Measurements from ENCODE around the gene KANTR. TPM values are rescaled to one million over a fixed set of nuclear protein-coding genes. Genes with fewer than 3 reads are reported as not detected.
"Not testable (repeated sequence)": the region's sequence is repeated elsewhere in the genome, so short reads cannot be mapped to it uniquely, and the experiment has no call there.

KANTR gene
- polyA plus RNA-seq, 4 donors, result 12.1 to 37.6 (median 26.7) TPM

DNA sequence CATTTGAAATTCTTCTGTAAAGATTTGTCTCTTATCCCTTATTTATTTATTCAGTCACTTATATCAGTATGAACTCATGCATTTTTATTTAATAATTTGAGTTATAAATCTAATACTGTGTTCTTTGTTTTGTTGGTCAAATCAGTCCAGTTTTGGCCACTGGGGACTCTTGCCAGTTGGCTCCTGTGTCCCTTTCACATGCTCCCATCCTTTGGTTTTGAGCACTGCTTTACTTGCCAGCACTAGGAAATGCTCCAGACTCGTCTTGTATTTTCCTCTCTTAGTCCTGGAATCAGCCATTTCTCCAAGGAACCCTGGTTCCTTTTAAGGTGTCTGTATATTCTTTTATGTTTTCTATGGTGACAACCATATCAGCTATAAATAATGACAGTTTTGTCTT lies 28.1 kb downstream of the KANTR start:
- no peak for DNase-seq (ENCODE audit: low read depth in 4 of 4, low spot score in 3 of 4)

DNA sequence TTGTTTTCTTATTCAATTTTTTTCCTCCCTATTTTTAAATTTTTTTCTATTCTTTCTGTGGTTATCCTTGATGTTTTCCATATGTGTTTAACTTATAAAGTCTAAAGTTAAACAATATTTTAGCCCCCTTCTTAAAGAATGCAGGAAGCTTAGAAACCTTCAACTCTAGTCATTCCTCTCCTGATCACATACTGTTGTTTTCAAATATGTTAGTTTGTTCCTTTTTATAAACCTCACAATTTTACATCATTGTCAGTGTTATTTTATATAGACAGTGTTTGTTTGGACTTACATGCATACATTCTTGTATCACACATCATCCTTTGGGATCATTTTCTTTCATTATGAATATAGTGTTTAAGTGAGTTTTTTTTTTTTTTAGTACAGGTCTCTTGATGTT lies 31.6 kb downstream of the KANTR start:
- no peak for DNase-seq (ENCODE audit: low read depth in 4 of 4, low spot score in 3 of 4)

DNA sequence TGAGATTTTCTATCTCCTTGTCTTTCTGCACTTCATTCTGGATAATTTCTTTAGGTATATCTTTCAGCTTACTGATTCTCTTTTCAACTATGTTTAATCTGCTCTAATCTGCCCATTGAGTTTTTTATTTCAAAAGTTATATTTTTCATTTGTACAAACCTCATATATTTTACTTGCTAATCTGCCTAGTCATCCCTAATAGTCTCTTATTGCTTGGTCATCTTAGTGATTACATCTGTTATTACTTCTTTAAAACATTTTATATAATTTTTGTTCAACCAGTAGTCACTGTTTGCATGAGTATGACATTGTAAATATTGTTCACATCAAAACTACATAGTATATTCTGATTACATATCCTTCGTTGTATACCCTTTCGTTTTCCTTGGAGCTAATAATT lies 32.4 kb downstream of the KANTR start:
- no peak for DNase-seq (ENCODE audit: low read depth in 4 of 4, low spot score in 3 of 4)

DNA sequence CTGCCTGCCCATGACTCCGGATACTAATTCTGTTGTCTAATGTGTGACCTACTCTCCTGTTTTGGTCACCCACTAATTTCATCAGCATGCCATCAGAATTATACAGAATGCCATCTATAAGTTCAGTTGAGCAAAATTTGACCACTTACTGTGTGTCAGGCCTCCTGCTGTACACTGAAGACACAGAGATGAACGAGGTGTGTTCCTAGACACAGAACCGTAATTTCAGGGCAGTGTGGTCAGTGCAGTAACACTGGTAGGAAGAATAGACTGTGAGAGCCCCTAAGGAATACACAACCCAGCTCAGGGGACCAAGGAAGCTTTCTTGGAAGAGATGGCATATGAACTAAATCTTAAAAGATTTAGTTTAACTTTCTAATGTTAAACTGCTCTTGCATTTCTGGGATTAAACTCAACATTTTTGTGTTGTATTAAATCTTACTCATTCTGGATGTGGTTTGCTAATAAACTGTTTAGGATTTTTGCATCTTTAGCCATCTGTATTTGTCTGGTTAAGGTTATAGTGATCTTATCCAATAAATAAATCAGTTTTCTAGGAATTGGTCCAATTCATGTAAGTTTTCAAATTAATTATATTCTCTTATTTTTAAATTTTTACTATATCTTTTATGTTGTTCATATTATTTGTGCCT lies 34.3 kb downstream of the KANTR start:
- no peak for DNase-seq (ENCODE audit: low read depth in 4 of 4, low spot score in 3 of 4)

DNA sequence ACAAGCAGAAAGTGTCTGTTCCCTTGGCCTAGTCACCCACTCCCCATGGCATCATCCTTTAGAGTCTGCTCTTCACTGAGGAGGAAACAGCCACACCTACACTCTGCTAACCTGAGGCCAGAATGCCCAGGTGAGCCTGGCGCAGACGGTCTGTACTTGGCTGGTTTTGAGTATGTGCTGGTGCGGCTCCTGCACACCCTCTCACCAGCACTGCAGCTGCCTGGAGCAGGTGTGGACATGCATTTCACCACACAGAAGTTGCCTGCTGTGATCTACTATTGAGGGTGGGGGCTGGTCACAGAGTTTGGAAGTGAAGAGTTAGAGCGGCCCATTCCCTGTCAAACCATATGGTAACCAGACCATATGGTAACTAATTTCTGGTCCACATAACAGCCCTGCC lies 39.5 kb downstream of the KANTR start:
- no peak for DNase-seq (ENCODE audit: low read depth in 4 of 4, low spot score in 3 of 4)

DNA sequence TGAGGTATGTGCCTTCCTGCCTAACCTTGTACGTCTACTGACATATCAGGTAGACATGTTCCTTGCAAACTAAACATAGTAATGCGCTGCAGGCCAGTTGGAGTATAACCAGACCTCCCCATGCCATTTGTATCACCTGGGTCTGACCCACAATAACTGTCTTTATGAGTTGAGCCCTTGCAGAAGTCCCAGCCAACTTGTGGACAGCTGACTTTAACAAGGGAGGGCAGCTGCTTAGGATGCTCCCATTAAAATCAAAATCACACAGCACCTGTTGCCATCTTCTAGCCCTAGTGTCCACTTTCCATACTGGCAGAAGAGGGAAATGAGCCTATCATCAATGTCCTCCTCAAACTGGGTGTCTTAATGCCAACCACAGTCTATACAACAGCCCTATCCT lies 41.6 kb downstream of the KANTR start:
- no peak for DNase-seq (ENCODE audit: low read depth in 4 of 4, low spot score in 3 of 4)

DNA sequence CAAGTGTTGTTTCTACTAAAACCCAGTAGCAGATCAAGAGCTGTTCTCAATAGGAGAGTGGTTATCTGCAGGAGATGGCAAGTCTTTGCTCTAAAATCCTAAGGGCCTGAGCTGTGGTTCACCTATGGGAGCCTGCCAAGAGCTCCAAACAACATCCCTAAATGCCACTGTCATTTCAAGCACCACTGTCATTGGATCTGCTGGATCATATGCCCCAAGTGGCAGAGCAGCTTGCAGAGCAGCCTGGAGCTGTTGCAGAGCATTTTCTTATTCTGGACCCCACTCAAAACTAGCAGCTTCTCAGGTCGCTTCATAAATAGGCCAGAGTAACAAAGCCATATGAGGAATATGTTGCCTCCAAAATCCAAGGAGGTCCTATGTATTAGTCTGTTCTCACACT lies 59.6 kb downstream of the KANTR start:
- DNase-seq (ENCODE audit: low read depth in 4 of 4, low spot score in 3 of 4), result no peak

DNA sequence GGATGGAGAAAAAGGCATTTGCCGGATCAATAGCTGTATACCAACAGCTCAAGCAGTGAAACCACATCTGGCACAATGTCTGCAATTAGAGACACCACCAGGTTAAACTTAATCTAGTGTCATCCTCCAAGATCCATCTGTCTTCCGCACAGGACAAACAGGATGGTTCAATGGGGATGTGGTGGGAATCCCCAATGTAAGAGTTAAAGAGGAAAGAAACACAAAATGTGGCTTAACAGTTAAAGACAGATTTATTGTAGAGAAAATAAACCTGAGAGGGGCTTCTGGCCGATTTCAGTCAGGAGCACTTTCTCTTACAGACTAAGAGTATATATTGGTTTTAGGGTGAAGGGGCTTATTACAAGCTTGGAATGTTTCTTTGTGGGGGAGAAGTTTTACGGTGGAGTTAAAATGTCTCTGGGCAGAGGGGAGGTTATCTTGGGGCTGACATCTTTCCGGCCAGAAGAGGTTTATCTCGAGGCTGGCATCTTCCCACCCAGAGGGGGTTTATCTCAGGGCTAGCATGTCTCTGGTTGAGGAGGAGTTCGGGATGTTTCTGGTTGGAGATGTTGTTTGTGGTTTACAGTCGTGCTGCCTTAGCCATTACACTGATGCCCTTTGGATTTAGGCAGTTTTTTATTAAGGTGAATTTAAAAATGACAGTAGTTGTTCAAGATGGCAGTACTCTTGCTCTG lies 61.7 kb downstream of the KANTR start:
- DNase-seq (ENCODE audit: low read depth in 4 of 4, low spot score in 3 of 4), result no peak

DNA sequence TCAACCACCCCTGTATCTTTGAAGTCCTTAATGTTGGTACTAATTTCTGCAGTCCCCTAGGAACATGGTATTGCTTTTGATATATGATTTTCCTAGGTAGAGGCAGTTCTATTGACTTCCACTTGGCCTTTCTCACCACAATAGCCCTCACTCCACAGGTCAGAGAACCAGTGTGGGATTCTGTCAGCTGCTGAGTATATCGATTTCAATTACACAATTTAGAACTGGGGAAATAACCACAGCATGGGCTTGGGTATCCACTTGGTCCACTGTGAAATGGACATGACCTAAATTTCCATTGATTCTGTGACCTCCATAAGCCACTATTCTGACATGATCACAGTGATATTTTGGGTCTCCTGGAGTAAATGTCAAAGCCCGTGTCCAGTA lies 62.3 kb downstream of the KANTR start:
- DNase-seq (ENCODE audit: low read depth in 4 of 4, low spot score in 3 of 4), result no peak

DNA sequence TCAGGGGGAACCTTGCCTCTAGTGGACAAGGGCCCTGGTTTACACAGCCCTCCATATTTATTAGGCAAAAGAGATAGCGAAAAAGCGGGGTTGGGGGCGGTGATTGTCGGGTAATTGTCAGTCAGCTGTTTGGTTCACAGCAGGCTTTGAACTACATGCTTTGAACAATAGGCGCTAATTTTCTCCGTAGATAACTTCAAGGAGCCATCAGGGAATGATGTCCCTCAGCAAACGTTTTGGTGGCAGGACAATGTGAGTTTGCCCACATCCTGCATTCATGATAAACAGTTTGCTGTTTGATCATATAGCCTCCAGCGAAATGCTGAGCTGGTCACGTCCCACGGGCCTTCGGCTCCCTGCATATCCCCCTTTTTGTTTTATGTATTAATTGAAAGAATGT lies 65.2 kb downstream of the KANTR start:
- DNase-seq (ENCODE audit: low read depth in 4 of 4, low spot score in 3 of 4), result no peak

DNA sequence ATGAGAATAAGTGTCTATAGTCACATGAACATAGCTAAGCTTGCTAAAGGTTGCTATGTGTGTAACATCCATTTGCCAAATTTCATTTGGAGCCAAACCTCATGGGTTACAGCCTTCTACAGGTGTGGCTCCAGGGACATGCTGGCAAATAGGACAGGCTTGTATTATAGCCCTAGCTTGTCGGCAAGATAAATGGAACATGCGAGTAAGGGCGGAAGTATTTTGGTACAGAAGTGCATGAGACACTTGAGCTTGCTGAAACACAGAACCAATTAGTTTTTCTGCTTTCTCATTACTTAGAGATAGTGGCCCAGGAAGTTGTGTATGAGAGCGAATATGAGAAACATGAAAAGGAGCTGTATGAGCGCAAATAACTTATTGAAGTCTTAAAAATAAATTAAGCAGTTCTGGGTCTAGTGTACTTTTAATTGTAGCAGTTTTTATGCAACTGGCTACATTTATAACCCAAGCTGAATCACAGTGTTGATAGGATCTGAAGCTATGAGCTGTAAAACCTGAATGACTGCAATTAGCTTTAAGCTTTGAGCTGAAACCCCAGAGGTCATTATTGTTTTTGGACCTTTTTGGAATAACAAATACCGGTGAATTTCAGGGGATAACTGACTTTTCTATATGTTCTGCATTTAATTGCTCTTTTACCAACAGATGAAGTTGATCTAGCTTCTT lies 66.5 kb downstream of the KANTR start:
- peak in 1 of 4 donors; percentile 3 for DNase-seq (ENCODE audit: low read depth in 4 of 4, low spot score in 3 of 4)

DNA sequence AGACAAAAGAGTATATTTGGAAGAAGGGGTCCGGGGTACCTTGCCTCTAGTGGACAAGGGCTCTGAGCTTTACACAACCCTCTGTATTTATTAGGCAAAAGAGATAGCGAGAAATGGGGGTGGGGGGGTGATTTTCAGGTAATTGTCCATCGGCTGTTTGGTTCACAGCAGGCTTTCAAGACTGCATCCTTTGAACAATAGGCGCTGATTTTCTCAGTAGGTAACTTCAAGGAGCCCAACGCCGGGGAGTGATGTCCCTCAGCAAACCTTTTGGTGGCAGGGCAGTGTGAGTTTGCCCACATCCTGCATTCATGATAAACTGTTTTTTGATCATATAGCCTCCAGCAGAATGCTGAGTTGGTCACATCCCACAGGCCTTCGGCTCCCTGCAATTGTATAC lies 69.5 kb downstream of the KANTR start:
- DNase-seq (ENCODE audit: low read depth in 4 of 4, low spot score in 3 of 4), result no peak

DNA sequence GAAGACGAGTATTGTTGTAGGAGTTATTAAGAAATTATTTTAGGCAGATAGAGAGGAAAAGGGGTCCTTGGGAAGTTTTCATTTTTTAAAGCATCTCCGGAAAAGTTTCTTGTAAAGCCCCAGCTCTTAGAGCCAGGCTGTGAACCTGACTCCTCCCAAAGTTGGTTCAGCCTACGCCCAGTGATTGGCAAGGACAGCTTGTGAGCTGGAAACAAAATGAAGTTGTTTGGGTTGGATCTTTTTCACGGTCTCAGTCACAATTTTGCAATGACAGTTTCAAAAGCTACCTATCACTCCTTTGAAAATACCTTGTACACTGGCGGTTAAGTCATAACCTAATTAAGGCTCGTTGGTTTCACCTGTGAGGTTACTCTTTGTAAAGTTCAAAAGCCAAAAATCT lies 70.6 kb downstream of the KANTR start:
- not testable (repeated sequence) for DNase-seq (ENCODE audit: low read depth in 4 of 4, low spot score in 3 of 4)

DNA sequence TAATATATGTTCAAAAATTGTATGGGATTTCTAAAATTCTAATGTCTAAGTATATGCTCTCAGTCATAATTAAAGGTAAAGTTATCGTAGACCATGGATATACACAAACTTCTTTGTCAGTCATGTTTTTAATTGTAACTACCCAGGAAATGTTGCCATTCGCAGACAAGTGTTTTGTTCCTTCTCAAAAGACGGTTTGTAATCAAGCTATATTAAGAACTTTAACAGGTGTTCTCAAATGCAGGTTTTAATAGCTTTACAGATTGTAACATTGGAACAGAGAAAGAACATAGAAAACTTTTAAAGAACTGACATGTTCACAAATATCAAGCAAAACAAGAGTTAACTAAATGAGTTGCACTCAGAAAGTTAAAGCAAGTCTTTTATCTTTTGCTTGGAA lies 72.2 kb downstream of the KANTR start:
- no peak for DNase-seq (ENCODE audit: low read depth in 4 of 4, low spot score in 3 of 4)

DNA sequence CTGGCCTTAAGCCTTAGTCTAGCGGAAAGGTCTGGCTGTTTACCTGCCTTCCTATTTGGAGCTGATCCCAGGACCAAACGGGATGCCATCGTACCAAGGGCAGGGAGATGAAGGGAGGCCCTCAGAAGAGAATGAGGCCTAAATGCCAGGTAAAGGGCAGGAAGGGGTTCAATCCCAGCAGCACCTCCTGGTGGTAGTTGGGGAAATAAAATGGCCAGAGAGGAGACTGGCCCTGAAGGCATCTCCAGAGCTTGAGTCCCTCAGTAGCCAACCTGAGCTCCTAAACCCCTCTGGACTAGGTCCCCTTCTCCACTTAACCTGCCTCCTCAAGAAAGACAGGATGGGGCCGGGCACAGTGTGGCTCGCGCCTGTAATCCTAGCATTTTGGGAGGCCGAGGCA lies 77.4 kb downstream of the KANTR start:
- DNase-seq (ENCODE audit: low read depth in 4 of 4, low spot score in 3 of 4), result no peak

Other genes starting within 250 kb of the KANTR start
- gene XAGE3, start 226.1 kb upstream of the KANTR start, polyA plus RNA-seq (ENCODE audit: insufficient read length in 4 of 4), result not detected
- gene FAM156B, start 196.8 kb upstream of the KANTR start, polyA plus RNA-seq (ENCODE audit: insufficient read length in 4 of 4), result 10 to 100 TPM; 12.1 to 22.5 (median 16.4) TPM
- 10 to 100 TPM; 21.5 to 42.1 (median 27.7) TPM for gene FAM156A, start 135.6 kb upstream of the KANTR start, polyA plus RNA-seq (ENCODE audit: insufficient read length in 4 of 4)
- gene GPR173, start 45.4 kb upstream of the KANTR start, polyA plus RNA-seq (ENCODE audit: insufficient read length in 4 of 4), result 10 to 100 TPM; 14.1 to 24.5 (median 17.1) TPM
- gene TSPYL2, start 11.8 kb upstream of the KANTR start, polyA plus RNA-seq (ENCODE audit: insufficient read length in 4 of 4), result 10 to 100 TPM; 31.2 to 43.8 (median 34.5) TPM
- 10 to 100 TPM; 61.3 to 76.7 (median 70.7) TPM for gene KDM5C, start 131.1 kb downstream of the KANTR start, polyA plus RNA-seq (ENCODE audit: insufficient read length in 4 of 4)
- gene IQSEC2, start 187.4 kb downstream of the KANTR start, polyA plus RNA-seq (ENCODE audit: insufficient read length in 4 of 4), result 10 to 100 TPM; 12.3 to 18.4 (median 13.7) TPM